ACC112 (cell line): Measurements from ENCODE around the gene ABCC12.

ENCODE experiments used
- H2AFZ ChIP-seq: fragments of 200-600 bp; sonication (generic); one replicate; pipeline ENCODE4 v1.6.0; 2017; ENCODE audit warnings: antibody characterized with exemption, low read length; ENCODE audit not compliant: unreplicated experiment
- H3K27ac ChIP-seq: fragments of 200-600 bp; sonication (generic); 2 replicates; pipeline ENCODE4 v1.5.1; 2014; ENCODE audit warnings: low read depth, mild to moderate bottlenecking, antibody characterized with exemption, low read length, moderate library complexity
- H3K27me3 ChIP-seq: fragments of 200-600 bp; sonication (generic); 2 replicates; pipeline ENCODE4 v1.6.1; 2014; ENCODE audit warnings: mild to moderate bottlenecking, antibody characterized with exemption, low read length, moderate library complexity, mixed read lengths; ENCODE audit not compliant: insufficient read depth
- H3K36me3 ChIP-seq: fragments of 200-600 bp; sonication (generic); 2 replicates; pipeline ENCODE4 v1.6.1; 2016; ENCODE audit warnings: mild to moderate bottlenecking, antibody characterized with exemption, low read length, moderate library complexity, mixed read lengths; ENCODE audit not compliant: insufficient read depth
- H3K4me1 ChIP-seq: fragments of 200-600 bp; sonication (generic); one replicate; pipeline ENCODE4 v1.6.1; 2016; ENCODE audit warnings: low read length, mixed read lengths; ENCODE audit not compliant: insufficient read depth, unreplicated experiment, control insufficient read depth
- H3K4me3 ChIP-seq: fragments of 200-600 bp; sonication (generic); 2 replicates; pipeline ENCODE4 v1.5.1; 2014; ENCODE audit warnings: mild to moderate bottlenecking, low read depth, low read length
- H3K79me2 ChIP-seq: fragments of 200-600 bp; sonication (generic); one replicate; pipeline ENCODE4 v1.6.0; 2016; ENCODE audit warnings: low read length; ENCODE audit not compliant: control insufficient read depth, unreplicated experiment, insufficient read depth

ABCC12 gene

DNA sequence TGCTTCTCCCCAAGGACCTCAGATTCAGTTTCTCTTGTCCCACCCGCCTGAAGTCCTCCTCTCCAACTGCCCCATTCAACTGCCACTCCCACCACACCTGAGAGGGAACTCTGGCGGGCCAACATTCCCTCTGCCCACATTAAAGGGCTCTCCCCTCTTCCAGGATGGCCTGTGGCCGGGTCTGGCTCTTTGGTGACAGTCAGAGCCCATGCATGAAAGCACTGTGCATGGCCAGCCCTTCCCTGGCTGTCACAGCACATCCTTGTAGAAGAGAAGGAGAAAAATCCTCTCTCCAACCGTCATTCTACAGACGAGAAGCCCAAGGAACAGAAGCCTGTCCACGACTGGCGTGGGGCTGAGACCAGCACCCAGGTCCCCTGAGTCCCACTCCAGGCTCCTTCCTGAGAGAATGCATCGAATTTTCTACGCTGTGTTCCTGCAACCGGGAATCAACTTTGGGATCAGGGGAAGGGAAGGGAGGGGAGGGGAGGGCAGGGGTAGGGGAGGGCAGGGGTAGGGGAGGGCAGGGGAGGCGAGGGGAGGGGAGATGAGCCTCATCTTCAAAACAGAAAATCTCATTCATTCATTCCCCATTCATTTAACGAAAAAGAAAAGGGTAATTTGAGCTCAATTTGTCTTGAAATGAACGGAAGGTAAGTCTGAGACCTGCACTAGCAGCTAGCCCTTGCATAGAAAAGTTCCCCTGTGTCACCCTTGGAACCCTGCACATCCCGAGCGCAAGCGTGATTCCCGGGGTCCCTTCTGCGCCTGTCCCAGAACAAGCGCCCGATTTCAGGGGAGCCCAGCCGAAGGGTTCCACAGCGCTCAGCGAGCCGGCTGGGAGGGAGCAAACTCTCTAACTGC, at the start of gene ABCC12:
Gene ABCC12 (minus strand): TSS at position 68 of the 864 bp plus-strand sequence. CDS start 9,569 bp downstream, outside the sequence.
- Histone ChIP-seq H3K4me3 (peak within 1 kb of the TSS; percentile 44; the same call in 1 of the 2 replicates), H3K27ac (no peak within 1 kb of the TSS), H3K36me3 (no peaks in the 10 kb centered on the region), H3K79me2 (no peaks in the 10 kb centered on the region), H3K27me3 (no peaks in the 10 kb centered on the region), H3K4me1 (peaks cover 25% of the 10 kb centered on the region), H2AFZ (peak within 1 kb of the TSS; percentile 47)

DNA sequence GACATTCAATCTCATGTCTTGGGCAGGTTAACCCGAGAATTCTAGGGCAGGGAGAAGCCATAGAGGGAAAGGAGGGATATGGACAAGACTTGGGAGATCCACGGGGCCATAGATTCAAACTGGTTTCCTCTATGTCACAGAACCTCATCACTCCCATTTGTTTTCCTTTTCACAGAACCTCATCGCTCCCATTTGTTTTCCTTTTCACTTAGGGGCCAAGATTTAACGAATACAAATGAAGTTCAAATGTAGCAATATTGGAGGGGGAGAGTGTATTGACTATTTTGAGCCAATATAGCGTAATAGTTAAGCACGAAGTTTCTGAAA, 49.0 kb upstream of the ABCC12 start:
- H3K36me3 ChIP-seq = no peaks in the 10 kb centered on the region
- H3K27ac ChIP-seq = no peak overlapping the region
- H3K79me2 ChIP-seq = no peaks in the 10 kb centered on the region
- no peak overlapping the region for H2AFZ ChIP-seq
- H3K4me1 ChIP-seq = no peaks in the 10 kb centered on the region
- no peak overlapping the region for H3K4me3 ChIP-seq
- peaks cover 20% of the 10 kb centered on the region for H3K27me3 ChIP-seq

DNA sequence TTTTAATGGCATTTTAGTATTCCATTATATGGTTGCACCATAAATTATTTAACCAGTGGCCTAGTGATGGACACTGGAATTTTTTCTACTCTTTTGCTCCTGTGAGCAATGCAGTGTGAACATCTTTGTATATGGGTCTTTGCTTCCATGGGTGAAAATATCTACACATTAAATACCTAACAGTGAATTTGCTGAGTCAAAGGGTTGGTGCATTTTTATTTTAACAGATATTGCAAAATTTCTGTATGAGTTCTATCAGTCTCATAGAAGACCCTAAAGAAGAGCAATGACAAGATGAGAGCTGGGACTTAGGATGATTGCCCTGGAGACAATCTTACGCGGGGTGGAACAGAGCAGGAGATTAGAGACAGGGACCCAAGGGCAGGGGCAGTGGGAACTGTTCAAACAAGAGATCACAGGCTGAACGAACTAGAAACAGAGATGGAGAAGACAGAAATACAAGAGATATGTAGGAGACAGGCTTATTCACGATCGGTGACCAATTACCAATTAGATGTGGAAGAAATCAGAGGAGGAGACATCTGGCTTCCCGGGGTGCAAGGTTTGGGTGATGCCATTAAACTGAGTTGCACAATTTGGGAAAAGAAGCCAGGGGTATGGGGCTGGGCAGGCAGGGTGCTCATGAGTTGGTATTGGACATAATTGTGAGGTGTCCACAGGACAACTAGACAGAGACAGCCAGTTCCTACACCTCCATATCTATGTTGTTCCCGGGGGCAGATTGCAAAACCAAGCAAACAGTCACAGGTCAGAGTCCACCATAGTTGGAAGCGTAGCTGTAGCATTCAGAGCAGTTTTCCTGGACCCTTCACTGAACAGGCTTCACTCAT, 48.4 kb upstream of the ABCC12 start:
- Histone ChIP-seq H3K79me2 (no peaks in the 10 kb centered on the region), H3K4me1 (no peaks in the 10 kb centered on the region), H2AFZ (no peak overlapping the region), H3K36me3 (no peaks in the 10 kb centered on the region), H3K4me3 (no peak overlapping the region), H3K27ac (no peak overlapping the region), H3K27me3 (peaks cover 20% of the 10 kb centered on the region)

DNA sequence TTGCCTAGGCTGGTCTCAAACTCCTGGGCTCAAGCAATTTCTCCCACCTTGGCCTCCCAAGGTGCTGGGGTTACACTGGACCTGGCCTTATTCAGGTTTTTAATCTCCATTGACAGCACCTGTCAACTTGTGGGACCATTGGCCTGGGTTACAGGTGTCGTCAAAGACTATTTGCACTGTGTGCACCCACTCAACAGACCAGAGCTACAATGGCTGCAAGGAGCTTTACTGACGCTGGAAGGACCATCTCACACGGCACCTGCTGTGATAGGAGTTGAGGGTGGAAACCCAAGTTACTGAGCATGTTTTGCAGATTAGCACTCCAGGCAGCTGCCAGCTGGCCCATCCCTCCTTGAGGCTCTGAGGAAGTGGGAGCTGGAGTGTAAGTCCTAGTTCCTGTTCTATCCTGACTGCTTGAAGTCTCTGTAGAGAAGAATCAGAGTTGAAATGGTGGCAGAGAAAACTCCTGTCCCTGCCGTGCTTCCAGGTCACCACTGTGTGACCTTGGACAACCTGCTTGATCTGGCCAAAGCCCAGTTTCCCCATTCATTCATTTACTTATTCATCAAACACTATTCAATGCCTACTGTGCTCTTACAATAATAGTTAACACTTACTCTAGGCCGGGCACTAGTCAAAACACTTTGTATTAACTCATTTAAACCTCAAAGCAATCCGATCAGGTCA, 45.9 kb upstream of the ABCC12 start:
- H3K27me3 ChIP-seq = peaks cover 5% of the 10 kb centered on the region; the same call in 1 of the 2 replicates
- no peak overlapping the region for H3K27ac ChIP-seq
- no peaks in the 10 kb centered on the region for H3K79me2 ChIP-seq
- H3K4me1 ChIP-seq = no peaks in the 10 kb centered on the region
- H2AFZ ChIP-seq = no peak overlapping the region
- H3K4me3 ChIP-seq = no peak overlapping the region
- H3K36me3 ChIP-seq = no peaks in the 10 kb centered on the region

DNA sequence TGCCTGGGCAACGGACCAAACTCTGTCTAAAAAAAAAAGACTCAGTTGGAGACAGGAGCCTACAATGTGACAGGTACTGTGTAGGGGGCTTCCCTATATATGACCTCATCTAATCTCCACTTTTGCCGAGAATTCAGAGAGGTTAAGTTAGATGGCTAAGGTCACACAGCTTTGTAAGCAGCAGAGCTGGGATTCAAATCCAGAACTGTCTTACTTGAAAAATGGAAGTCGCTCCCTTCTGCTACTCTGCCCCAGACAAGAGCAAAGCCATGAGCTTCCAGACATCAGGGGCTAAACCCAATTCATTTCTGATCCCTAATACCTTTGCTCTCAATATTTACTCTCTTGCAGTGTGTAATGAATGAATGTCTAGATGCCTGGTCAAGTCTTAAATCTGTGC, 41.5 kb upstream of the ABCC12 start:
- Histone ChIP-seq H3K4me3 (no peak overlapping the region), H3K27me3 (peaks cover 5% of the 10 kb centered on the region; the same call in 1 of the 2 replicates), H3K4me1 (peaks cover 8% of the 10 kb centered on the region), H3K79me2 (no peaks in the 10 kb centered on the region), H2AFZ (no peak overlapping the region), H3K27ac (no peak overlapping the region), H3K36me3 (no peaks in the 10 kb centered on the region)

DNA sequence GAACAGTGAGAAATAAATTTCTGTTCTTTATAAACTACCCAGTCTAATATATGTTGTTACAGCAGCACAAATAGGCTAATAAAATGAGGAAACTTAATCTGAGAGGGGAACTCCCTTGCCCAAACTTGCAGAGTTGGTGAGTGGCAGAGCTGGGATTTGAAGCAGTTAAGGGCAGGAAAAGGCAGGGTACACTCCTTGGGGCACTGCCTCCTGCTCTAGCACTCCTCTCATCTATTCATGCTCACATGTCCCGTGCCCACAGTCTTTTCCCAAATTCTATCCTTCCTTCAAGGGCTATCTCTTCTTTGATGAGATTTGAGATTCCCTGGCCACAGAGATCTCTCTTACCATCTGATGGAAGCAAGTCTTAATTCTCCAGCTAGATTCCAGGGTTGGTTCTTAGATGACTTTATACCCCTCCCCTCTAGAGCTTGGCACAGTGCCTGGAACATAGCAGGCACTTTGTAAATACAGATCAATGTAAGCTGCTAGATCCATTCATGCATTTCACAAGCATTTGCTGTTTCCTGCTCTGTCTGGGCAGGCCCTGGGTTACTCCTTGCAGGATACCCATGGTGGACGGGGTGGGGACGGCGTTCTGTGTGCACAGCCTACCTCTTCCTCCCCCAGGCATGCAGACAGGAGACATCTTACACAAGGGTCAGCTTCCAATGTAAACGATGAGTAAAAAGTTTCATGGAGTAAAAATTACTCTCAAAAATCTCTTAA, 39.2 kb upstream of the ABCC12 start:
- H3K27me3 ChIP-seq = no peaks in the 10 kb centered on the region
- H3K36me3 ChIP-seq = no peaks in the 10 kb centered on the region

DNA sequence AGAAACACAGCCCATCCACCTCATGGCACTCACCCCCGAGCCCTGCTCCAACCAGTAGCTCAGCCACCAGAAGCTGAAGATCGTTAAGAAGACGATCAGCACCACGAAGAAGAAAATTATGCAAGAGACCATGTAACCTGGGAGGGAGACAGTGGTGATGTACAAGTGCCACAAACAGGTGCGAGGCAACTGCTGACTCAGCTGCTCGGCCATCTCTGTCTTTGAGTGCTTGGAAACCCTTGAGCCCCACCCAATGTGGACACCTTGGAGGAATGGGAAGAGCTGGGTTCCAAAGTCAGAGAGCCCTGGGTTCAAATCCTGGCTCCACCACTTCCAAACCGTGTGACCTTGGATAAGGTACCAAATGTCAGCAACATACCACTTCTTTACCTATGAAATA, 38.1 kb upstream of the ABCC12 start:
- Histone ChIP-seq H3K79me2 (no peaks in the 10 kb centered on the region), H2AFZ (no peak overlapping the region), H3K4me1 (peaks cover 8% of the 10 kb centered on the region), H3K27me3 (no peaks in the 10 kb centered on the region), H3K4me3 (no peak overlapping the region), H3K36me3 (no peaks in the 10 kb centered on the region), H3K27ac (no peak overlapping the region)

More for the DNA sequence above, 39.2 kb upstream of the ABCC12 start:
- no peak overlapping the region for H3K4me3 ChIP-seq
- H2AFZ ChIP-seq = peak overlapping the region; percentile 23
- H3K4me1 ChIP-seq = peaks cover 8% of the 10 kb centered on the region
- no peaks in the 10 kb centered on the region for H3K79me2 ChIP-seq
- no peak overlapping the region for H3K27ac ChIP-seq

DNA sequence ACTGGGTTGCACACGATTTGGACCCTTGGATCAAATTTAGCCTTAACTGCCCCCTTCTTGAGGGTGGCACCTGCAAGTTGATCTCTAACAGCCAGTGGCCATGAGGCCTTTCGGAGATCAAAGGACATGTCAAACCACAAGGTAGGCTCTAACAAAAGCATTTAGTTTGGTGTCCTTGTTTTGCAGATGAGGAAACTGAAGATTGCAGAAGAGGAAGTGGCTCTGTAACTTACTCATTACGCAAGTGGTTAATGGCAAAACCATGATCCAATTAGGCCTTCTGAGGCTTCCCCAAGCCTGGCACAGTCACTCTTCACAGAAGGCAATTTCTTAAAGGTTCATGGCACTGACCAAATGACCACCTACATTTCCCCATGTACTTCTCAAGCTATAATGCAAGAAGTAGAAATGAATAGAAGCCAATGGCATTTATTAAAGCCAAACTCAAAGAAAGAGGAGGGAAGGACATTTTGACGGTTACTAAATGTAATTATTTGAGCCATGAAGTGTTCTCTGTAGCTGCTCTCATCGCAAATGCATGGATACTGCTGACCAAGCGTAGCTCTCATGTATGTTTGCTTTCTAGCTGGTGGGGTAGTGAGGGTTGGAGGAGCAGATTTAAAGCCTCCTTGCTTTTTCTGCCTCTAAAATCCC, 32.8 kb upstream of the ABCC12 start:
- H3K4me1 ChIP-seq = no peaks in the 10 kb centered on the region
- no peak overlapping the region for H2AFZ ChIP-seq
- no peaks in the 10 kb centered on the region for H3K79me2 ChIP-seq
- H3K4me3 ChIP-seq = no peak overlapping the region
- no peaks in the 10 kb centered on the region for H3K27me3 ChIP-seq
- no peaks in the 10 kb centered on the region for H3K36me3 ChIP-seq
- no peak overlapping the region for H3K27ac ChIP-seq

DNA sequence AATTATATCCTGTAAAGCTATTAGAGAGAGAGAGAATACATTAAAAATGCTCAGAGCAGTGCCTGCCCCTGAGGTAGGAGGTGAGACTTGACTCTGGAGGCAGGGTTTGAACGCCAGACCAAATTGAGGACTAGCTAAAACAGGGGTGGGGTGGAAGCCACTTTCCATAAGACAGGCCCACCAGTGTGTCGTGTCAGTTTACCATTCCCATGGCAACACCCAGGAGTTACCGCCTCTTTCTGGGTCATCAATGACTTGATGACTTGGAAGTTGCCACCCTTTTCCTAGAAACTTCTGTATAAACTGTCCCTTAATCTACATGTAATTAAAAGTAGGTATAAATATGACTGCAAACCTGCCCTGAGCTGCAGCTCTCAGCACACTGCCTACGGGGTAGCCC, 32.0 kb upstream of the ABCC12 start:
- Histone ChIP-seq H2AFZ (no peak overlapping the region), H3K27ac (no peak overlapping the region), H3K4me1 (no peaks in the 10 kb centered on the region), H3K27me3 (no peaks in the 10 kb centered on the region), H3K79me2 (no peaks in the 10 kb centered on the region), H3K36me3 (no peaks in the 10 kb centered on the region), H3K4me3 (no peak overlapping the region)
